Endothelial cell of umbilical vein (primary cell): ENCODE data around the gene PREP. TPM values are rescaled to one million over a fixed set of nuclear protein-coding genes. Genes with fewer than 3 reads are reported as not detected.

Source experiments
- BruUV-seq: library from RNA; stranded (reverse); fragments of 400-500 nt; replicated peaks from 2 replicates; lab custom pipeline; 2021; lab: Mats Ljungman, UMichigan
- CTCF ChIA-PET: fragments of 300-600, 350-600 bp; sonication (Branson Sonifier 250); formaldehyde crosslinking; loops from one replicate; lab custom pipeline; 2021; ENCODE audit warnings: antibody characterized with exemption, inconsistent platforms; lab: Charles Lee
- POLR2A ChIA-PET: fragments of 300-600, 350-600 bp; sonication (Branson Sonifier 250); formaldehyde crosslinking; loops from one replicate; lab custom pipeline; 2021; ENCODE audit warnings: antibody characterized with exemption, inconsistent platforms; lab: Charles Lee
- DNase-seq: peaks from one replicate; pipeline ENCODE4 v3.0.0-alpha.2; 2011; ENCODE audit warnings: low read depth, low spot score
- FAIRE-seq: peaks from 2 replicates; lab custom pipeline; 2011; peaks lifted over from hg19 to GRCh38; lab: Jason Lieb, UNC
- H2AFZ ChIP-seq: 2 replicates; pipeline ENCODE4 v1.6.0; 2012; ENCODE audit warnings: low read depth, low read length, control low read depth, inconsistent platforms
- H3K27ac ChIP-seq: 2 replicates; pipeline ENCODE4 v1.5.1; 2011; ENCODE audit warnings: low read depth, mild to moderate bottlenecking, control low read depth, low read length, moderate library complexity; ENCODE audit not compliant: insufficient read depth
- H3K27me3 ChIP-seq, 2 experiments: 2 replicates each; pipeline versions ENCODE4 v1.6.0 to v1.6.1; 2011; ENCODE audit warnings: low read length in 2 of 2, mixed read lengths in 1 of 2; ENCODE audit not compliant: control insufficient read depth in 2 of 2, insufficient read depth in 2 of 2
- H3K36me3 ChIP-seq, 2 experiments: 2 replicates in 1 of 2; 3 replicates in 1 of 2; pipeline ENCODE4 v1.5.1; 2011; ENCODE audit warnings: low read length in 2 of 2, mild to moderate bottlenecking in 1 of 2, moderate library complexity in 1 of 2; ENCODE audit not compliant: control insufficient read depth in 2 of 2, insufficient read depth in 2 of 2; ENCODE audit errors: extremely low read depth in 1 of 2
- H3K4me1 ChIP-seq: 3 replicates; pipeline ENCODE4 v1.5.1; 2011; ENCODE audit warnings: mild to moderate bottlenecking, low read length; ENCODE audit not compliant: control insufficient read depth, insufficient read depth; ENCODE audit errors: extremely low read depth
- H3K4me2 ChIP-seq: 2 replicates; pipeline ENCODE4 v1.6.1; 2011; ENCODE audit warnings: low read length, control low read depth, mixed read lengths; ENCODE audit not compliant: insufficient read depth
- H3K4me3 ChIP-seq, 3 experiments: fragments of 200-600 bp in 1 of 3; sonication (generic), shearing (Covaris generic) in 1 of 3; replicated peaks in 1 of 3; 2 replicates each; pipeline ENCODE4 v1.5.1; 2011 to 2016; ENCODE audit warnings: control low read depth in 3 of 3, low read length in 3 of 3, mild to moderate bottlenecking in 2 of 3, inconsistent platforms in 1 of 3, low read depth in 1 of 3, moderate library complexity in 1 of 3; ENCODE audit not compliant: insufficient read depth in 1 of 3
- H3K79me2 ChIP-seq: 2 replicates; pipeline ENCODE4 v1.6.0; 2012; ENCODE audit warnings: low read length, inconsistent platforms; ENCODE audit not compliant: control insufficient read depth, insufficient read depth
- H3K9ac ChIP-seq: replicated peaks from 2 replicates; pipeline ENCODE3; 2011; ENCODE audit warnings: low read length, control low read depth; ENCODE audit not compliant: insufficient read depth; ENCODE audit errors: extremely low read depth
- H3K9me1 ChIP-seq: replicated peaks from 3 replicates; pipeline ENCODE4 v1.6.0; 2011; ENCODE audit warnings: mild to moderate bottlenecking, low read length; ENCODE audit not compliant: control insufficient read depth, insufficient read depth; ENCODE audit errors: extremely low read depth
- H3K9me3 ChIP-seq: replicated peaks from 2 replicates; pipeline ENCODE4 v1.5.1; 2012; ENCODE audit warnings: low read length, inconsistent platforms; ENCODE audit not compliant: control insufficient read depth, insufficient read depth
- H4K20me1 ChIP-seq: replicated peaks from 2 replicates; pipeline ENCODE3; 2011; ENCODE audit warnings: mild to moderate bottlenecking, low read length; ENCODE audit not compliant: control insufficient read depth, insufficient read depth; ENCODE audit errors: extremely low read depth
- CTCF ChIP-seq, 2 donors: IDR thresholded peaks; 1 replicate in 1 of 2; 2 replicates in 1 of 2; pipeline ENCODE4 v1.5.1; 2011; ENCODE audit warnings: low read length in 2 of 2, mild to moderate bottlenecking in 2 of 2, moderate library complexity in 2 of 2, control low read depth in 1 of 2, inconsistent platforms in 1 of 2, low read depth in 1 of 2; ENCODE audit not compliant: insufficient read depth in 1 of 2; ENCODE audit errors: extremely low read depth in 1 of 2
- GATA2 ChIP-seq: IDR thresholded peaks from 2 replicates; pipeline ENCODE4 v1.7.0; 2011; ENCODE audit warnings: low read depth, mild to moderate bottlenecking, moderate library complexity, mixed read lengths, low read length; ENCODE audit not compliant: insufficient read length, insufficient read depth
- JUN ChIP-seq: IDR thresholded peaks from 2 replicates; pipeline ENCODE4 v1.6.1; 2011; ENCODE audit warnings: borderline replicate concordance, low read depth; ENCODE audit not compliant: insufficient read length, insufficient read depth
- MAX ChIP-seq: IDR thresholded peaks from 2 replicates; pipeline ENCODE4 v1.6.1; 2011; ENCODE audit not compliant: insufficient read depth, insufficient read length
- POLR2A ChIP-seq: IDR thresholded peaks from 2 replicates; pipeline ENCODE4 v1.6.1; 2012; ENCODE audit warnings: low read depth, mild to moderate bottlenecking, control low read depth, low read length
- POLR2AphosphoS5 ChIP-seq: IDR thresholded peaks from 2 replicates; pipeline ENCODE4 v1.6.1; 2012; ENCODE audit warnings: low read depth, mild to moderate bottlenecking, control low read depth, low read length, moderate library complexity; ENCODE audit not compliant: insufficient read depth
- dilution Hi-C: fragments of 300-500 bp; cut with MboI; formaldehyde crosslinking; loops from one replicate; pipeline ENCODE4 v1.15.0; 2019; ENCODE audit warnings: low sequenced_read_pairs; ENCODE audit not compliant: extremely low pct_ligation_motif_present
- intact Hi-C: fragments of 100-400 bp; cut with micrococcal nuclease; formaldehyde crosslinking; loops from one replicate; pipeline ENCODE4 v1.10.0; 2022
- polyA plus RNA-seq, 4 experiments: library from polyadenylated mRNA; depleted of rRNA in 3 of 4; stranded (reverse) in 3 of 4; unstranded in 1 of 4; fragments of >200 nt; gene quantifications; 2 replicates each; pipeline versions ENCODE4 v1.2.1 to v1.2.3, GENCODE V29; 2011 to 2012; ENCODE audit warnings: missing spikeins in 1 of 4
- total RNA-seq: library from RNA; stranded (reverse); gene quantifications from 2 replicates; pipeline ENCODE4 v1.2.3, GENCODE V29; 2021

PREP gene
- total and polyA plus RNA-seq, 2 donors (not counting 3 experiments of a cell fraction or from before 2014, with no cell fraction given): 17.2 to 37.7 TPM

- Histone ChIP-seq H3K4me3 (no peak overlapping the region), H3K27me3 (no peaks in the 10 kb centered on the region), H3K36me3 (peaks cover 4 to 19% of the 10 kb centered on the region in 2 experiments), H3K79me2 (no peaks in the 10 kb centered on the region), H3K4me2 (no peak overlapping the region), H3K9ac (no peak overlapping the region), H3K27ac (no peak overlapping the region), H3K9me1 (no peaks in the 10 kb centered on the region), H2AFZ (no peak overlapping the region), H3K9me3 (no peaks in the 10 kb centered on the region), H4K20me1 (no peaks in the 10 kb centered on the region), H3K4me1 (no peaks in the 10 kb centered on the region)
- BruUV-seq: no TSS peak
- no peak for TF ChIP-seq POLR2AphosphoS5
- CTCF ChIA-PET: interaction anchor here (1.0 kb wide), 1 partner anchor 14 kb away, joined by 3 read pairs; no protein-coding TSS in a partner anchor
- intact Hi-C loops: no loop called here
- POLR2A ChIA-PET: no interaction called here
- dilution Hi-C loops: loop anchor here (25.0 kb wide), 1 partner anchor 168 kb away; no protein-coding TSS in a partner anchor
- FAIRE-seq: no peak
- DNase-seq: no peak
These were observed 122.8 kb downstream of the PREP start for GRCh38 chr6:105280033-105280432.

GRCh38 chr6:105279463-105279862 is 123.4 kb downstream of the PREP start:
- intact Hi-C loops (loop anchor here (5.0 kb wide), 1 partner anchor 123 kb away; the partner anchor contains the start of gene PREP), dilution Hi-C loops (loop anchor here (25.0 kb wide), 1 partner anchor 167 kb away; no protein-coding TSS in a partner anchor)
- no peak for DNase-seq
- H3K36me3 ChIP-seq: peaks cover 4 to 19% of the 10 kb centered on the region in 2 experiments
- no peaks in the 10 kb centered on the region for H3K27me3 ChIP-seq
- ChIA-PET CTCF (no interaction called here), POLR2A (no interaction called here)
- no peaks in the 10 kb centered on the region for H3K9me1 ChIP-seq
- H3K4me3 ChIP-seq: no peak overlapping the region
- no peak overlapping the region for H2AFZ ChIP-seq
- no peaks in the 10 kb centered on the region for H3K9me3 ChIP-seq
- H3K79me2 ChIP-seq: no peaks in the 10 kb centered on the region
- no peak overlapping the region for H3K9ac ChIP-seq
- TF ChIP-seq GATA2 (no peak), CTCF (IDR thresholded peaks at IDR 0.05; ENCODE audit: extremely low read depth in 1 of 2, insufficient read depth in 1 of 2, low read depth in 1 of 2, low read length in 2 of 2) (no peak), POLR2A (no peak), MAX (no peak), POLR2AphosphoS5 (no peak), JUN (no peak)
- H3K4me2 ChIP-seq: no peak overlapping the region
- no peaks in the 10 kb centered on the region for H3K4me1 ChIP-seq
- BruUV-seq: no TSS peak
- no peak overlapping the region for H3K27ac ChIP-seq
- FAIRE-seq: no peak
- H4K20me1 ChIP-seq: no peaks in the 10 kb centered on the region
